A172 (cell line): ENCODE measurements around the gene CST9L. TPM values are rescaled to one million over a fixed set of nuclear protein-coding genes. Genes with fewer than 3 reads are reported as not detected.
"Not testable (repeated sequence)": the region's sequence is repeated elsewhere in the genome, so short reads cannot be mapped to it uniquely, and the experiment has no call there.

Experiments
- DNase-seq: peaks from one replicate; pipeline ENCODE4 v3.0.0-alpha.2; 2015; ENCODE audit warnings: low spot score
- total RNA-seq: library from RNA; depleted of rRNA; stranded (reverse); fragments of >200 nt; shearing (Covaris generic); gene quantifications from 2 replicates; pipeline ENCODE4 v1.2.3, GENCODE V29; 2014

The CST9L gene
- total RNA-seq, 1 experiment from 2014 or later, result not detected

DNA sequence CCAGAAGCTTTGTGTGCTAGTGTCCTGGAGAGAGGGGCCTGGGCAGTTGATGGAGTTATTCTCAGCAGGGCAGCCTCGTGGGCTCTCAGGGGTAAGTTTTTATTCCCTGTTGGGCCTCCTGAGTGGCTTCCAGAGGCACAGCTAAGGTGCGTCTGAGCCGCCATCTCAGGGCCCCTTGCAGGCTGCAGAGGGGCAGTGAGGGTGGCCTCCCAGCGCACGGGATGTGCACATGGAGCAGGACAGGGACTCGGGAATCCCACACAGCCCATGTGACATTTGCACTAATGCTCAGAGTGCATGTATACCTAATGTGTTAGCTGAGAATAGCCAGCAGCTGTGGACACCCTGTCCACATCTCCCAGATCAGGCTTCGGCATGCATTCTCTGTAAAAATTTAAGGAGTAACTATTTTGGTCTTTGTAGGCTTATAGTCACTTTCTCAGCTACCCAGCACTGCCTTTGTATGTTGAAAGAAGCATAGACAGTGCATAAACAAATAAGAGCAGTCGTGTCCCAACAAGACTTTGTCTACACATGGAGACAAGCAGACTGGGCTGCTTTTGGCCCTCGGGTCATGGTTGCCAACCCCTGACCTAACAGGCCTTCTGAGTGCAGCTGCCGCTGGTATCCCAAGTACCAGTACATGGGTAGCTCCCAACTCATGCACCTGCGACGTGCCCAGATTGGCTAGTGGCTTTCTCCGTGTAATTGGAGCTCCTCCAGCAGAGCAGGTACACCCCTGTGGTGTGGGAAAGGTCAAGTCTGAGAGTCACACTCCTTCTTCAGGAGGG, 18.6 kb upstream of the CST9L start:
- DNase-seq, result no peak

GRCh38 chr20:23585808-23586734, 17.8 kb upstream of the CST9L start:
- no peak for DNase-seq

DNA sequence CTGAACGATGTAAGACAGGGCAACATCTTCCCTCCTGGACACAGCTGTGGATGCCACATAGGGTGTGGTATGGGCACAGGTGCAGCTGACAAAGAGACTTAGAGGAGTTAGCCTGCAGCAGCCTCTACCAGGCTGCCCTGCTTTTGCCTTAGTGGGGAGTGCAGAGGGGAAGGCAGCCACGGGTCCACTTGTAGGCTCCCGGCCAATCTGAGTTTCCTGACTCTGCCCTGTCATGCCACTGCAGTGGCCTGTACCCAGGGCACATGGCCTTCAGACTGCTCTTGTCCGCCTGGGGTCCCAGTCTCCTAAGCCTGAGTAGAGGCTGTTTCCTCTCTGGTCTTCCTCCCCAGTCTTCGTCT, 17.1 kb upstream of the CST9L start:
- no peak for DNase-seq

DNA sequence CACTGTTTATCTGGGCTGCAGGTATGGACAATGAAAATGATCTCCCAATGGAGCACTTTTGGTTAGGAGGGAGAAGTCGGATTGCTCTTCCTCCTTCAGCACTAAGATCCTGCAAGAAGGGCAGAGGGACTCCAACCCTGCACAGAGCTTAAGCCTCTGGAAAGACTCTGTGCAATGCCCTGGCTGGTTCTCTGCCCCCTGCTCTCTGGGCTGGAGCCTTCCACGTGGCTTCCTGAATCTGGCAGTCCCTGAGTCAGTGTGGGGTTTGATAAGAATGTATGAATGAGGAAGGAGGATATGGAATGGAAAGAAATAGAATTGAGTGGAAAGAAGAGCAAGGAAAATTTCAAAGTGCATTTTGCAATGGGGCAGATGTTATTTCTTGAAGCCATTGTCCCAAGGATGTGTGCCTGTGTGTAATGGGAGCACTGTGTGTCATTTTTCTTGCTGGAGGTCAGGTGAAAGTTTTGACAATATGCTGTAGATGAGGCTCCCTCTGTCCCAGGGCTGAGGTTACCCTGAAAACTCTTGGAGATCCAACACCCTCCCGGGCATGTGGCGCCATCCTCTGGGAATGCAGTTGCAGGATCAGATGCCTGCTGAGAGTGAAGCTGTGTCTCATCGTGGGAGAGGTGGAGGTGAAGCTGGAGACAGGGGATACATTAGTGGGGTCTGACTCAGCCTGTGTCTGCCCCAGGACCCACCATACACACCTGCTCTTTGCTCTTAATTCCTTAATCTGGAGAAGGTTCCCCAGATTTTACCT, 16.3 kb upstream of the CST9L start:
- no peak for DNase-seq

DNA sequence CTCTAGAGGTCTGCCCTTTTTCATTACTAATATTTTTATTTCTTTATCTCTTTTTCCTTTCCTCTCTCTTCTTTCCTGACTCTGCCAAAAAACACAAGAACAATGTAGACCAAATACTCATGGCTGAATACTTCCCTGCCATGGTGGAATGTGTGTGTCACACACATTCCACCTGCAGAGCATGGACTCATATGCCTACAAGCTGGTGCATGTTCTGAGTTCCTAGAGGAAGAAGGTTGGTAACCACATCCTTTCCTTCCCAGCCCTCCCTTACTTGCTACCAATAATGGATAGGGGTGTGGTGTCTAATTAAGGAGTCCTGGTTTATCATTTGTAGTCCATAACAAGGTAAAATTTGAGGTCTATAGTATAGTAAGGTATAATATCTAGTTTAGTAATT, 15.2 kb upstream of the CST9L start:
- no peak for DNase-seq

GRCh38 chr20:23582293-23582692, 14.0 kb upstream of the CST9L start:
- no peak for DNase-seq

DNA sequence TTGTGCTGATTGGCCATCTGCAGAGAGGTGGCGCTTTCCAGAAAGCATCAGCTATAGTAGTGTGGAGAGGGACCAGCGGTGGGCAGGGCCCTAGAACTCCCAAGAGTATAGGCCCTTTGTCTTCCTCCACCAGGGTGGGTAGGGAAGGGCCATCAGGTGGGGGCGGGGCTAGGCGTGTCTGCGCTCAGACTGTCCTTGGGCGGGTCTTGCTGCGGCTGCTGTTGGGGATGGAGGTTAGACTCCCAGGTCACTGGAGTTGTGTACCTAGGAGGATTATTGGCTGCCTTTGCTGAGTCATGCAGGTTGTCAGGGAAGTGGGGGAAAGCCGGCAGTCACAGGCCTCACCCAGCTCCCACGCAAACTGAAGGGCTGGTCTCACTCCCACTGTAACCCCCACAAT, 13.5 kb upstream of the CST9L start:
- DNase-seq, result not testable (repeated sequence)

DNA sequence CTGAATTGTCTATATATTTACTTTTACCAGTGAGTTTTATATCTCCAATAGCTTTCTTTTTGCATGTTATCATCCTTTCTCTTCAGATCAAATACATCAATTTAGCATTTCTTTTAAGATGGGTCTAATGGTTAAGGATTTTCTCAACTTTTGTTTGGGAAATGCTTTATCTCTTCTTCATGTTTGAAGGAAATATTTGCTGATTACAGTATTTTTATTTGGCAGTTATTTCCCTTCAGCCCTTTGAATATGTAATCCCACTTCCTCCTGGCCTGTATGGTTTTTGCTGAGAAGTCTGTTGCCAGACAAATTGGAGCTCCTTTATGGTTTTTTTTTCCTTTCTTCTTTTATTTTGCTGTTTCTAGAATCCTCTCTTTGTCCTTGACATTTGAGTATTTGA, 6.7 kb upstream of the CST9L start:
- DNase-seq, result no peak

GRCh38 chr20:23570178-23570760, 2.0 kb upstream of the CST9L start:
- DNase-seq, result no peak

- no peak for DNase-seq
These were observed 1.3 kb upstream of the CST9L start for GRCh38 chr20:23569570-23569969.

- no peak for DNase-seq
These were observed 667 bp upstream of the CST9L start for GRCh38 chr20:23568971-23569330.

GRCh38 chr20:23566199-23566932, 1.9 kb downstream of the CST9L start:
- DNase-seq, result no peak

GRCh38 chr20:23565503-23566045, 2.7 kb downstream of the CST9L start:
- DNase-seq, result no peak

DNA sequence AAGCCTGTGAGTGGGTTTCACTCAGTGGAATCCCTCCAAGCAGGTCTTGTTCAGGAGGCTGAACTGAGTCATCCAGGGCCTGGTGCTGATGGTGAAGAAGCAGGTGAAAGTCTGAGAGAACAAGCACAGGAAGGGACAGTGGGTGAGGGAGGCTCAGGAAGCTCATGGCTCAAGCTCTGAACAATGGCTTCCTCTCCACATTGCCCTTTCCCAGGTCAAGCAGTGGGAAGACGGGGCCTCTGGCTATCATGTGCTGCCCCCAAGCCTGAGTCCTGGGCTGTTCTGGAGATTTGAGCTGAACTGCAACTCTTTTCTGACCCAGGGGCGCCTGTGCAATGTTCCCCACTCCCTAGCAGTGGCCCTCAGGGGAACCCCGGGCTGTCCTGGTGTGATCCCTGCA, 3.4 kb downstream of the CST9L start:
- no peak for DNase-seq

DNA sequence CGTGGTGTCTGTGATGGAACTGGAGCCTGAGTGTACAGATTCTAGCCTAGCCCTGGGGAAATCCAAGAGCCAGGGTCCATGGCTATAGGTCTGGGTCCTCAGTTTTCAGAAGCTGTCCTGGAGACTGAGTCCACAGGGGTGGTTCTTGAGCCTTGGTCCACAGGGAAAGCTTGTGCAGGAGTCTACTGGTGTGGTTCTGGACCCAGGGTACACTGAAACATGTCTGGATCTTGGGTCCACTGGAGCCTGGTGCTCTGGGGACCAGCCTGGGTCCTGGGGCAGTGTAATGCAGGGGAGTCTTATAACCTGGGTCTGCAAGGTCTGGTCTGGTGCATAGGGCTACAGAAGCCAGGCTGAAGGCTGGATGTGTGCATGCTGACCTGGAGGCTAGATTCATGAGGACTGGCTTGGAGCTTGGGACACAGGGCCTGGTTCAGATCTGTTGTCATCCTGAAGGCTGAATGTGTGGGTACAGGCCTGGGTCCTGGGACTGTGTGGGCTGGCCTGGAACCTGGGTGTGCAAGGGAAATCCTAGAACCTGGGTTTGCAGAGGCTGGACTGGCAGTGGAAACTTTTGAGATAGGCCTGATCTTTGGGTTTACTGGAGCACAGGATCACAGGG, 5.5 kb downstream of the CST9L start:
- DNase-seq, result no peak

GRCh38 chr20:23554401-23554800, 13.9 kb downstream of the CST9L start:
- DNase-seq, result no peak

DNA sequence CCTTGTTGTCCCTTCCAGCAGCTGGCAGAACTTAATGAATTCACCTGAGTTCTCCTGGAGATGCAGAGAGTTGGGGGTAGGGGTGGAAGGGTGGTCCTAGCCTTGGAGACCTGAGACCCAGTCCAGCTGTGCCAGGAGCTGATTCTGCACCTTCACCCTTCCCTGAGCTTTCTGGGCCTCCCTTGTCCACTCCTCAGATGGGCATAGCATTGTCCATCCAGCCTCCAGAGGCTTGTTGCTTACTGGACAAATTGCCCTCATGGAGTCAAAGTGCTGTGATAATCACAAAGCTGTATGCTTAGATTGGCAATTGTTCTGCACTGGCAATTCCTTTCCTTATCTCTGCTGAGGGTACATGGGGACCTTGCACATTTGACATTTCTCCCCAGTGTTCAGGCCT, 16.5 kb downstream of the CST9L start:
- no peak for DNase-seq

DNA sequence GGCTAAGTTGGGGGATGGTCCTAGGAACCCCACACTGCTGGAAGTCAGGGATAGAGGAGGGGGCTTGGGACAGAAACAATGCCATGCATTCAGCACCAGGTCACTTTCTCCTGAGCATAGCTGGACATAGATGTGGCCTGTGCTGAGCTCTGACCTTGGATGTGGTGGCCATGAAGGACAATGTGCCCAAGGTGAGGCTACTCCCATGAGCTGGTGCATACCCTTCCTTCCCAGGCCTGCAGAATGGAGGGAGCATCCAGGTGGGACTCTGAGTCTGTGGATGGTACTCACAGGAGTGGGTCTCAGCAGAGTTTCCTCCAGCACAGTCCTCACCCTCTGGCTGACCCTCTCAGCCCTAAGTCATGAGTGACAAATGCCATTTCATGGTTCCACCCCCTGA, 16.9 kb downstream of the CST9L start:
- no peak for DNase-seq

DNA sequence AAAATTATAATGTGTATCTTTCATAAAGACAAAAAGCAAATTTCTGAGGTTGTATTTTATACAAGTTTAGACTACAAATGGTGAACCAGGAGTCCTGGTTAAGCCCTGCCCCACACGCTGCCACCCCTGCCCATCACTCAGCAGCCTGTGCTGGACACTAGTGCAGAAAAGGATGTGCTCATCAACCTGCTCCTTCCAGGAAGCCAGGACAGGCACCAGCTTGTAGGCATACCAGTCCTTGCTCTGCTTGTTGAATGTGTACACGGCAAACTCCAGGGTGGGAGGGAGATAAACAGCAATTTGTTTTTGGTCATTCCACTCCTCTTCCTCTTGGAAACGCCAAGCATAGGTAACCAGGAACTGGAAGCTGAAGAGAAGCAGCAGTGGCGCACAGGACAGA, 18.1 kb downstream of the CST9L start:
- DNase-seq, result no peak

- no peak for DNase-seq
These were observed 19.9 kb downstream of the CST9L start for GRCh38 chr20:23548408-23548807.

- no peak for DNase-seq
These were observed 20.7 kb downstream of the CST9L start for GRCh38 chr20:23547613-23548012.
